GM18519 (cell line): Measurements from ENCODE around the gene BACH2.
"Not testable (repeated sequence)": the region's sequence is repeated elsewhere in the genome, so short reads cannot be mapped to it uniquely, and the experiment has no call there.

ENCODE experiments used
- ATAC-seq: cut with Tn5 transposase; IDR thresholded peaks from one replicate; pipeline ENCODE4 v1.9.1; 2021; ENCODE audit warnings: mild to moderate bottlenecking, moderate library complexity; ENCODE audit not compliant: unreplicated experiment, low FRiP score

Gene BACH2

DNA sequence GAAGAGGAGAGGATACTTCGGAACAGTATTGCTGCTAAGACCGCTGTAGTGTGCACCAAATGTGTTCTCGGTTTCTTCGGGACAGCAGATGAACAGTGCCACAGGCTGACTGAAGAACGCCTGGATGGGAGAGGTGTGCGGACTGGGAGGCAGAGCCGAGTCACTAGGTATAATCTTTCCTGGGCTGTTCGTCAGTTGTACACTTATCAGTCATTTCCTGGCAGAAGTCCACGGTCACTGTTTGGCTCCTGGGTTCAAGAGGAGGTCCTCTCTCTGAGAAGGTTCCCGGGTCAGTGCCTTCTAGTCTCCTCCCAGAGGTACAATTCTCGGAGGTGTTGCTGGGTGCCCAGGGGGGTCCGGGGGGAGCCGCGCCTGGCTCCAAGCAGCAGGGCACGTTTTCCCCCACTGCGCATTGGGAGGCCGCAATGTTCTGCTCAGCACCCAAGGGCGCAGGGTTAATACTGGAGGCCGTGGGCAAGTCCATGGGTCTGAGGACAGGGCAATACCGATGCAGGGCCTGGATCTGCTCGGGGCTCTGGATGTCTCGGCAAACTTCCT is 364.3 kb downstream of the BACH2 start:
- no peak for ATAC-seq

DNA sequence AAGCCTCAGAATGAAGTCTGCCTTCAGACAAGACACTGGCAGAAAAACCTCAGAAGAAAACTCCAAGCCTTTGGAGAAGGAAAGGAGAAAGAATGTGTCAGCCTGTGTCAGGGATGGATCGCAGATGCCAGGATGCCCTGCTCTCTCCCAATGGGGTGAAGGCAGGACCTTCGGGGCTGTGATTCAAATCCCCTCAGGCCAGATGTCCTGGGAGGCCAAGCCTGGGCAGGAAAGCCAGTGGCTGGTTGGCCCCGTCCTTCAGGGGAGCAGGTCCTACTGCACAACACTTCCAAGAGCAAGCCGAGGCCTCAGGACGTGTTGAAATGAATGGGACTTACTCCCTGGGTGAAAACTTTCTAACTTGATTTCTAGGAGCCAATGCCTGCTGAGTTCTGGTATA is 365.9 kb downstream of the BACH2 start:
- ATAC-seq: no peak

DNA sequence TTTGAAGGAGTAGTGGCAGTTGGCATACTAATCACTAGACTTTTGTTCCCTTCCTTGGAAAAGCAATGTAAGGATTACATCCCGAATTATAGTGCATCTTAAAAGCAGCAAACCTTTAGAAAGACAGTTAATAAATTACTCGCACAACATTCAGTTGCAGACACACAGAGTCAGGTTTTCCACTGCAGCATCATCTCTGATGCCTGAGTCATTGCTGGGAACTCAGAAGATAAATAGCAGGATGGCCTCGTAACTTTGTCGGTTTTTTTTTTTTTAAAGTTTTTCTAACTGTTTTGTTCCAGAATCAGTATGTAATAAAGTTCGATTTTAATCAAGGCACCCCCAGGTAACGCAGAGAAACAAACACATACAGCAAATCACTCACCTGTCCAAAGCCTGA is 368.0 kb downstream of the BACH2 start:
- ATAC-seq: no peak

DNA sequence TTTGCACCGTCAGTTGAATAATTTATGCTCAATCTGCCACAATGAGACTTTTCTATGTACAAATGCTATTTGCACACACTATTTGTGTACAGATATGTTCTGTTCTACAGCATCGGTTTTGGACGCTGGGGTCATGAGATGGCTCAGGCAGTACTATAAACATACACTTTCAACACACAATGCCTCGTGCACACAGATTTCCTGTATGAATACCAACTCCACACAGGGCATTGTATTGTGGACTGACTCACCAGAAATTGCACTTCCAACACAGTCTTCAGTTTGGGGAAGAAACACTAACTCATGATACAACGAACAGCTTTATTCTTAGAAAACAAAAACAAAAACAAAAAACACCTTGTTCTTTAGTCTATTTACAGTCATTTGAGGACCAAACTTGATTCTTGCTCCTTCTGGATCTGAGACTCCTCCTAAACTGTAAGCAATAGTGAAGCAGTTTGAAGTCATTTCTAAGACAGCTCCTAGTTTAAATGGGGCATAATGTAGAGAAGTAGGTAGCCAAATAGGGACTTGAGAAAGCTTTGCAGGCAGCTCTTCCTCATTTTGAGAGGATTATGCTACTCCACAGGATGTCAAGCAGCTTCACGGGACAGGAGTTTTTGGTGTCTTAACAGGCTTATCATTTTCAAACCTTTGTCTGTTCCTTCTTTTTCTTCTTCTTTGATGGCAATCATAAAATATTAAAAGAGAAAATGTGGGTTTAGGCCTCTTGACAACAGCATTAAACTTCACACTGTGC is 368.7 kb downstream of the BACH2 start:
- ATAC-seq: no peak

DNA sequence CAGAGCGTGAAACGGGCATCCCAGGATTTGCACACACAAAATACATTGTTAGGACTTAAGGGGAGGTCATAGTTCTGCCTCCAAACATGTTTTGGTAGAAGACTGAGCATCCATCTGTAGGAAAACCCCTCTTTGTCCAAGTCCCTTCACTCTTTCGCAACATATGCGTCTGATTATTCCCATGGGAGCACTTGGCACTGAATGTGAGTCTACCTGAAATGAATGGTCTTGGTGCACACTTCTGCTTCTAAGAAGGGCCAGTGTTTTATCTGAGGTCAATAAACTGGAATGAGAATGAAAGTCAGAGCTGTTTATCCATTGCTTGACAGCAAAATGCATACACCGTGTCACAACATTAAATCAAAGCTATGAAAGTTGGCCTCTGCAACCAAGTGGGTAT is 369.4 kb downstream of the BACH2 start:
- no peak for ATAC-seq

DNA sequence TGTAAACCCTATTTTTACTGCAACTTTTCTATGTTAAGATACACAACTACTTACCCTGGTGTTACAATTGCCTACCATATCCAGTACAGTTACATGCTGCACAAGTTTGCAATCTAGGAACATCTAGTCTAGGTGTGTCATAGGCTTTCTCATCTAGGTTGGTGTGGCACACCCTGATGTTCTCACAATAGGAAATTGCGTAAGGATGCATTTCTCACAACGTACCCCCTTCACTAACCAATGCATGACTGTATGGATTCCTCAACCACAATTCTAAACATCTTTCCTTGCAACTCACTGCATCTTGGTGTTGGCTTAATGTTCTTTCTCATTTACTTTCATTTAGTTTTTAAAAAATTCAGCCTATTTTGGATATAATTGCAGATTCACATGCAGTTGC is 370.8 kb downstream of the BACH2 start:
- ATAC-seq: no peak

DNA sequence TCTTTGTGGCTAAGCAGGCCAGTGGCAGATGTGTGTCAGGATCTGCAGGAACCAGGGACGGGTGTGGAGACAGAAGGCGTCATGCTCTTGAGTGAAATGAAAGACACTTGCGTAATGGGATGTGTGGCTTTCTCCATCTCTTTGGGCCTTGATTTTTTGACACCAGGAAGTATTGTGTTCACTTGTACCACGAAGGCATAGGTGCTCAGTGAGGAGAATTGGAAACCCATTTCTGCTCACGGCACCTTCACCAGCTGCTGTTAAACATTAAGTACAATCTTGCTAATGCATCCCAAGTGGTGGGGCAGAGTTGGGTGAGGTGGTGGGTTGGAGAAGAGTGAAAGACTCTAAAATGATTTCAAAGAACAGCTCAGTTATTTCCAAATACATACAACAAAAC is 372.4 kb downstream of the BACH2 start:
- no peak for ATAC-seq

DNA sequence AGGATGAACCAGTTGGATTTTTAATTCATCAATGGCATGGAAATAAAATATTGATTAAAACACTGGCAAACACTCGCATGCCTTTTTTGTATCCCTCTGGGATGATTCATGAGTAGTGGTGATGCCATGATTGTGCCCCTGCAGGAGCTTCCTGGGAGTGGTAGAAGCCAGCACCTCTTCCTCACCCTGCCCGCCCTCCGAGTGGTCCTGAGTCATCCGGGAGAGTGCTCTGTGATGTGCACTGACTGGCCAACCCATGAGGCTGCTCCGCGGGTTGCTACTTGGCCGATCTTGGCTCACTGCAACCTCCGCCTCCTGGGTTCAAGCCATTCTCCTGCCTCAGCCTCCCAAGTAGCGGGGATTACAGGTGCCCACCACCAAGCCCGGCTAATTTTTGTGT is 375.0 kb downstream of the BACH2 start:
- ATAC-seq: no peak

DNA sequence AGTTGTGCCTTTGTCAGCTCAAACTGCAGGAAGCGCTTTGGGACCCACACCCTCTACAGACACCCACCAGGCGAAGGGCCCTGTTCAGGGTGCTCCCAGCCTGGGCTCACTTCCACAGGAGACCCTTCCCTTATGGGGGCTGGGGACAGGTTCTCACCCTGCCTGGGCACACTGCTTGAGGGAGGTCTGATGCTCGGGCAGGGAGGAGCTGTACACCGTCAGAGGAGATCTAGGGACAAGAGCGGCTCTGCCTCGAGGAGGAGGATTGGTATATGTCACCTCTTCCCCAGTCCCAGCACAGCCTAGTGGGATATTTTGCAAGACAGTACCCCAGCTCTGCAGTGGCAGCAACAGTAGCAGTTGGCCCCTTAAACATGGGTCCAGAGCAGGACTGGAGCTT is 375.4 kb downstream of the BACH2 start:
- ATAC-seq: no peak

DNA sequence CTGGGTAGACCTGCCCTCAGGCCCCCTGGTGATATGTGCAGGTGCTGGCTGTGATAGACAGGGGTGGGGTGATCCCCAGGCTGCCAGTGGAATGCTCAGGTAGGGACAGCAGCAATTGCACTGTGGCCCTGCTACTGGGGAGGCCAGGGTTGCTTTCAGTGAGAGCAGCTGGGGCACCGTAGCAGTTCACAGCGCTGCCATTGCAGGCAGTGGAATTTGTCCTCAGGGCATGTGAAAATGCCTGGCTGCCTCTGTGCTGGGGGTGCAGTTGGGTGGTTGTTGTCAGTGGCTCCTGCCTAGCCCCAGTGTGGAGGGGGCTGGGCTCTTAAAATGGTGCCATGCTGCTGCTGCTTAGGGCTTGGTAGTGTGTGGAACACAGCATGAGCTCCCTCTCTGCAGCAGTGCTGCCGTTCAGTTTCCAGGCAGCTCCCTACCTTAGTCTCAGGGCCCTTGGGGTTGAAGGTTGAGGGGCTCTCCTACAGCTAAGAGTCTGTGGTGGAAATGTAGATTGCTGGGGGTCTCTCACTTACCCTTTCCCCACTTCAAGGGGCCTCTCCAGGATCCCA is 378.8 kb downstream of the BACH2 start:
- no peak for ATAC-seq

DNA sequence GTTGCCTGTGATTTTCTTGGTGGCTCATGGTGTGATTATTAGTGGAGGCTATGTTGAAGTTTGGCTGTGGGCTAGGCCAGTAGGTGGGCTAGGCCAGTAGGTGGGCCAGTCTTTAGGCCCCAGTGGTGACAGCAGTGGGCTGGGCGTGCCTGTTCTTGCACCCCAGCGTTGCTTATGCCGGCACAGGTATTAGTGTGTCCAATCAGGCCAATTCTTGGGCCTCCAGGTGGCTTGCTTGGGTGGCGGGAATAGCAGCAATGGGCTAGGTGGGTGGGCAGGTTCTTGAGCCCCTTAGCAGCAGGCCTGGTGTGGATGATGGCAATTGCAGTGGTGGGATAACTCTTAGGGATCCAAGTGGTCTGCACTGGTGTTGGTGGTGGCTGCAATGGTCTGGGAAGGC is 379.4 kb downstream of the BACH2 start:
- no peak for ATAC-seq

DNA sequence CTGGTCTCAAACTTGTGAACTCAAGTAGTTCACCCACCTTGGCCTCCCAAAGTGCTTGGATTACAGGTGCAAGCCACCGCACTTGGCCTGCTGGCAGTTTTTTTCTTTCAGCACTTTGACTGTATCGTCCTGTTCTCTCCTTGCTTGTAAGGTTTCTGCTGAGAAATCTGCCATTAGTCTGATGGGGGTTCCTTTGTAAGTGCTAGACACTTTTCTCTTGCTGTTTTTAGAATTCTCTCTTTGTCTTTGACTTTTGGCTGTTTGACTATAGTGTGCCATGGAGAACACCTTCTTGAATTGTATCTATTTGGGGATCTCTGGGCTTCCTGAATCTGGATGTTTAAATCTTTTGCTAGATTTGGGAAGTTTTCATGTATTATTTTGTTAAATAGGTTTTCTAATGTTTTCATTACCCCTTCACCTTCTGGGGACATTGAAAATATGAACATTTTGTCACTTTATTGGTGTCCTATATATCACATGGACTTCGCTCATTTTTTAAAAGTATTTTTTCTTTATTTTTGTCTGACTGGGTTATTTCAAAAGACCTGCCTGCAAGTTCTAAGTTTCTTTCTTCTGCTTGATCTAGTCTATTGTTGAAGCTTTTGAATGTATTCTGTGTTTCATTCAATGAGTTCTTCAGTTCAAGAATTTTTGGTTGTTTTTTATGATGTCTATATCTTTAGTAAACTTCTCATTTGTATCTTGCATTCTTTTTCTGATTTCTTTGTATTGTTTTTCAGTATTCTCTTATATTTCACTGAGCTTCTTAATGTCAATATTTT is 380.3 kb downstream of the BACH2 start:
- no peak for ATAC-seq

DNA sequence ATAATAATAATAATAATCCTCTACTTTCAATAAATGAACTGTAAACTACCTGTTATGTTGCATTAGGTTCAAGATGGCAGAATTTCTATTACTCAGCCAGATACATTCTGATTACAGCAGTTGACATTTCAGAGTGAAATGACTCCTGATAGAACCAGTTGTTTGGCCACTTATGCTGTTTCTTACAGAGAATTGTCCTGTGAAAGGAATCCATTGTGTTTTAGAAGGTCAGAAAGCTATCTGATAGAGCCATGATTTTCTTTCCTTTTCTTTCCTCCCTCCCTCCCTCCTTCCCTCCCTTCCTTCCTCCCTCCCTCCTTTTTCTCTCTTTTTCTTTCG is 385.8 kb downstream of the BACH2 start:
- ATAC-seq: no peak

DNA sequence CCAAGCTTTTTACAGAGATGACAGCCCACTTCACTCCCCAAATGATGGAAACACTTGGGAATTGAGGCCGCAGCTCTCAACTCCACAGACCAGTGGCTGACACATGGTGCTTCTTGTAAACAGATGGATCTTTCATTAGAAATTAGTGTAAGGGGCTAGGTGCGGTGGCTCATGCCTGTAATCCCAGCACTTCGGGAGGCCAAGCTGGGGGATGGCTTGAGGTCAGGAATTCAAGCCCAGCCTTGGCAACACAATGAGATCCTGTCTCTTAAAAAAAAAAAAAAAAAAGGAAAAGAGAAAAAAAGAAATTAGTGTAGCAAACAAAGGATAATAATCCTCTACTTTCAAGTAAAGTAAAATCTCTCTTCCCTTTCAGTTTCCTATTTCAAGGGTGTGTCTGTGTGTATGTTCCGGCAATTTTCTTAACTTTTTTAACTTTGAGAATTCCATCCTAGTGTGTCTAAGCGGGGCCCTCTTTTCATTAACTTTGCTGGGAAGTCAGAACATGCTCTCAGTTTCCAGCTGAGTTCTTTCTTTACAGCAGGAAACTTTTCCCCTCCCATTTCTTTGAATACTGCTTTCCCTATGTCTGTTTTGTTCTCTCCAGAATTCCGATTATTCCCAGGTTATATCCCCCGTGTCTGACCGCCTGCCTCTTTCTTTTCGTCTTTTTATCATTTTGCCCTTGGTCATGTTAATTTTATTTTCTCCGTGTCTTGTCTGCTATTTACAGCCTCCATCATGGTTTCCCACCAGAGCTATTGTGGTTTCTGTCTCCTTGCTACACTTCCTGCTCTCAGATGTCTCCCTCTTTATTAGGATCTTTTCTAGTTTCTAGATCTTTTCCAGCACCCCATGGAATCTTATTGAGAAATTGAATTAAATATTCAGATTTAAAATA is 386.4 kb downstream of the BACH2 start:
- ATAC-seq: not testable (repeated sequence)

DNA sequence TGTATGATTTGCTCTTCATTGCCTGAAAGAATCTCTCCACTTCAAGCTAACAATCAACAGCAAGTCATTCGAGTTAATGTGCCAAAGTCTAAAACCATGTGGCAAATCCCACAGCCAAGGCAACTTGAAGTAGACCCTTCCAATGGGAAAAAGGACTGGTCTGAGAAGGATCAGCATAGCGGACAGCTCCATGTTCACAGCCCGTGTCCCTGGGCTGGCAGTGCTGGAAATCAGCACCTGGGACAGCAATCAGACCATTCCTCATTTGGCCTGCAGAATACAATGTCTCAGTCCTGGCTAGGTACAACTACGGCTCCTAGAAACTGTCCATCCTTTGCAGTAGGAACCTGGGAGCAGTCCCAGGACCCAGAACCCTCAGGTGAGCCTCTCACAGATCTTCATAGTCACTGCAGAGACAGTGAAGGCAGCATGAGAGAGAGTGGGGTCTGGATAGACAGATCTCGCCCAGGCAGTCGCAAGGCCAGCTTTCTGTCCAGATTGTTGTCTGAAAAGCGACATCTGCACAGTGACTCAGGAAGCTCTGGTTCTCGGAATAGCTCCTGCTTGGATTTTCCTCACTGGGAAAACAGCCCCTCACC is 401.3 kb downstream of the BACH2 start:
- no peak for ATAC-seq

DNA sequence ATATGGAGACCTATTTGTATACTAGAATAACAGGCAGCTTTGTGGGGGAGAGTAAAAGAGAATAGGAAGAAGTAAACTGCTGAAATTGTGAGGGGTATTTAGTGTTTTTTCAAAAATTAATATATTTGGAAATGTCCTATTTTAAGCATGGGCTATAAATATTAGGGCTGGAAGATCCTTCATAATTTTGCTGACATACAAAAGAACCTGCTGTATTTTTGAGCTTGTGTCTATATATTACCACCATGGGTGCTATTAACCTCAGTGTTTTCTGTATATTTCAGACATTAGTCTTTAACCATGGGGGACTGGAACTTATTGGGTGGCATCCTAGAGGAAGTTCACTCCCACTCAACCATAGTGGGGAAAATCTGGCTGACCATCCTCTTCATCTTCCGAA is 402.5 kb downstream of the BACH2 start, which contains the start of gene GJA10:
Gene GJA10, plus strand, starts transcription at position 301 of the 400 bp plus-strand sequence. Its CDS starts 0 bp downstream, at position 301.
- no peak for ATAC-seq

DNA sequence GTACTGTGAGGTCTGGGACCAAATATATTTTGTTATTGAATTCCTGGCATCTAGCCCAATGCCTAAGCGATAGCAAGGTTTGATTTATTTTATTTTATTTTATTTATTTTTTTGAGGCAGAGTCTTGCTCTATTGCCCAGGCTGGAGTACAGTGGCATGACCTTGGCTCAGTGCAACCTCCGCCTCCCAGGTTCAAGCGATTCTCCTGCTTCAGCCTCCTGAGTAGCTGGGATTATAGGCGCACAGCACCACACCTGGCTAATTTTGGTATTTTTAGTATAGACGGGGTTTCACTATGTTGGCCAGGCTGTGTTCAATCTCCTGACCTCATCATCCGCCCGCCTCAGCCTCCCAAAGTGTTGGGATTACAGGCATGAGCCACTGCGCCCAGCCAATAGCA is 404.1 kb downstream of the BACH2 start:
- not testable (repeated sequence) for ATAC-seq

DNA sequence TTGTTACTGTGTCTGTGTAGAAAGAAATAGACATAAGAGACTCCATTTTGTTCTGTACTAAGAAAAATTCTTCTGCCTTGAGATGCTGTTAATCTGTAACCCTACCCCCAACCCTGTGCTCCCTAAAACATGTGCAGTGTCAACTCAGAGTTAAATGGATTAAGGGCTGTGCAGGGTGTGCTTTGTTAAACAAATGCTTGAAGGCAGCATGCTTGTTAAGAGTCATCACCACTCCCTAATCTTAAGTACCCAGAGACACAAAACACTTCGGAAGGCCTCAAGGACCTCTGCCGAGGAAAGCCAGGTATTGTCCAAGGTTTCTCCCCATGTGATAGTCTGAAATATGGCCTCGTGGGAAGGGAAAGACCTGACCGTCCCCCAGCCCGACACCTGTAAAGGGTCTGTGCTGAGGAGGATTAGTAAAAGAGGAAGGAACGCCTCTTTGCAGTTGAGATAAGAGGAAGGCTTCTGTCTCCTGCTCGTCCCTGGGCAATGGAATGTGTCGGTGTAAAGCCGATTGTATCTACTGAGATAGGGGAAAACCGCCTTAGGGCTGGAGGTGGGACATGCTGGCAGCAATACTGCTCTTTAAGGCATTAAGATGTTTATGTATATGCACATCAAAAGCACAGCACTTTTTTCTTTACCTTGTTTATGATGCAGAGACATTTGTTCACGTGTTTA is 405.7 kb downstream of the BACH2 start:
- not testable (repeated sequence) for ATAC-seq

DNA sequence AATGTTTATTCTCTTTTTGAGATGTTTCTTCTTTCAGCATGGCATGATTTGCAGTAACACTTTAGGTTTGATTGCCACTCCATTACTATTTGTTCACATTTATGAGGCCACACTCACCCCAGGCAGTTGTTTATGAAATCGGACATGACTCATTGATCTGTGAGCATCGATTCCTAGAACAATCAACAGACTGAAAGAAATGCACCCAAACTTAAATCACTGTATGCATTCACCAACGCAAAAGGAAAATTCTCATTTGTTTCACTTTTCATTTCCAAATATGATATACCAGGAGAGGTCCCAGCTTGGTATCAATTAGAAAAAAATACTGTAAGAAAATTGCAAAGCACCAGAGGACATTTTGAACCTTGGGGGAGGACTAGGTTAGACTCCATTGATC is 407.8 kb downstream of the BACH2 start:
- ATAC-seq: no peak
